ENCODE data around the gene MXD1. TPM values are rescaled to one million over a fixed set of nuclear protein-coding genes. Genes with fewer than 3 reads are reported as not detected.

The MXD1 gene
- total RNA-seq, 1 donor from 2014 or later: 4.0 TPM

- no peak for DNase-seq (ENCODE audit: low read depth, low spot score)
Measured at GRCh38 chr2:69977186-69977585, 62.3 kb downstream of the MXD1 start.

- no peak for DNase-seq (ENCODE audit: low read depth, low spot score)
Measured at GRCh38 chr2:69977906-69978482, 63.1 kb downstream of the MXD1 start.

DNA sequence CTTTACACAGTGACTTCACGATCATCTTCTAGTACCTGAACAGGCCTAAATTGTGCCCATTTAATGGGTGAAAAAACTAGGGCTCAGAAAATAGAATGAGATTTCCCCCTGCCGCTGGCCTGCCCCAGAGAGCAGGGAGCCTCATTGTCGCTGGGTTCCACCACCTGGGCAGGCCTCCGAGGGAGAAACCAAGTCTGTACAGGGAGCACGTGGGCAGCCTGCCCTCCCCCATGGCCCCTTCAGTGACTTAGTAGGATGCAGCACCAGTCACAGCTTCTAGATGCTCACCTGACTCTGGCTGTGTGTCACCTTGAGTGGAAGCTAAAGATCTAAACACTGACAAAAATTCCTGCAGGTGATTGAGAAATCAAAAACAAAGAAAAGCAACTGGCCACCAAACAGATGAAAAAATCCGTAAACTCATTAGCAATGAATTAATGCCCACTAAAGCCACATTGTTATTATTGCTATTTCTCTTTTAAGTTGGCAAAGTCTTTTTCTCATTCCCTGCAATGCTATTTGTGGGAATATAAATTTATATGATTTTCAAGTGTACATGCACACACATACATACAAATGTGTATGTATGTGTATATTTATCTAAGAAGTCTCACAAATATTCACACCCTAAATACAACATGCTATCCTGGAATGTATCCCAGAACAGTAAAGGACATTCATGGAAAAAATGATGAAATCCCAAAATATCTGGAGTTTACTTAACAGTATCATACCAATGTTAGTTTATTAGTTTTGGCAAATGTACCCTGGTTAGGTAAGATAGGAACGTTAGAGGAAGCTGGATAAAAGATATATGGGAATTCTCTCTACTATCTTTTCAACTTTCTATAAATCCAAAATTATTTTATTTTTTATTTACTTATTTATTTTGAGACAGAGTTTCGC, 65.2 kb downstream of the MXD1 start:
- no peak for DNase-seq (ENCODE audit: low read depth, low spot score)

- no peak for DNase-seq (ENCODE audit: low read depth, low spot score)
Measured at GRCh38 chr2:69983392-69983966, 68.6 kb downstream of the MXD1 start.

DNA sequence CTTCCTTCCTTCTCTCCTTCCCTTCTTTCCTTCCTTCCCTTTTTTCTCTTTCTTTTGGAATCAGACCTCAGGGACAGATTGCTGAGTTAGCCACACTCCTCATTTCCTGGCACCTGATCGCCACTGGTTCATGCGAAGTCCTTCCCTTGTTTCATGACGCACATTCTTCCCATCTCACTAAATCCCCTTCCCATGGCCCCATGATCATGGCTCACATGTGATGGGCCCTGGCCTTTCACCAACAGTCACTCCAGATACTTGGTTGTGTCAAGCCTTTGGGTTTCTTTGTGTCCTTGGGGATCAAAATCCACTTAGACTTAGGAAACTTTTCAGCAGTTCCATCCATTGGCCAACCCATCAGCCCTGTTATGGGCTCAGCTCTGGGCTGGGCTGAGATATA, 70.3 kb downstream of the MXD1 start:
- no peak for DNase-seq (ENCODE audit: low read depth, low spot score)

DNA sequence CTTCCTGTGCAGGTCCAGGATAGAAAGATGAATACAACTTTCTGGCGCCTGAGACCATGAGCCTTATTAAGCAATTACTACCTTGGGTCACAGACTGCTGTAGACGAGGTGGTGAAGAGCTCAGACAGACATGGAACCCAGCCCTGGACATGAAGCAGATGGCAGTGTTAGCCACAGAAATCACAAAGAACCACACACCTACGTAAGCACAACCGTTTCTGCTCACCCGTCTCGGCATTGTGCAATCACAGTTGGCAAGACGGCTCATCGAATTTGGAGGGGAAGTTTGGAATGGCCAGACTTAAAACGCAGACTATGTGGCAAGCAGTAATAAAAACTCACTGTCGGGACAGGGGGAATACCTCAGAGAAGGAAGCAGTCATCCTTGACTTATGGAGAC, 70.8 kb downstream of the MXD1 start:
- no peak for DNase-seq (ENCODE audit: low read depth, low spot score)

DNA sequence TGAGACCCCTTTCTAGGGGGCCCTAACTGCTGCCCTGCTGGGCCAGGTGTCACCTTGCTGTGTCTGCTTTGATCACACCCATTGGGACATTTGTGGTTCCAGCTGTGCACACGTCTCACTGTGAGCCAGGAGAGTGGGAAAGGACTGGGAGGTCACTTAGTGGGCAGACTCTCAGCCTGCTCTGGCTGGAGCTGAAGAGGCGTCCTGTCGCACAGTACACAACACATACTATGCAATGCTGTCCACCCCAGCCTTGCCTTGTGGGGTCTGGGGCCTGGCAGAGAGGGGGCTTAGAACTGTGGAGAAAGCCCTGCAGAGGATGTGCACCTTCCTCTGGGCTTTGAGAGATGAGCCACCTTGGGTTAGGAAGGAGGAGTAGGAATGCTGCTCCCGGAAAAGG, 71.8 kb downstream of the MXD1 start:
- no peak for DNase-seq (ENCODE audit: low read depth, low spot score)

GRCh38 chr2:69988086-69988635, 73.3 kb downstream of the MXD1 start:
- DNase-seq (ENCODE audit: low read depth, low spot score): no peak

GRCh38 chr2:69989009-69989408, 74.1 kb downstream of the MXD1 start:
- DNase-seq (ENCODE audit: low read depth, low spot score): no peak

DNA sequence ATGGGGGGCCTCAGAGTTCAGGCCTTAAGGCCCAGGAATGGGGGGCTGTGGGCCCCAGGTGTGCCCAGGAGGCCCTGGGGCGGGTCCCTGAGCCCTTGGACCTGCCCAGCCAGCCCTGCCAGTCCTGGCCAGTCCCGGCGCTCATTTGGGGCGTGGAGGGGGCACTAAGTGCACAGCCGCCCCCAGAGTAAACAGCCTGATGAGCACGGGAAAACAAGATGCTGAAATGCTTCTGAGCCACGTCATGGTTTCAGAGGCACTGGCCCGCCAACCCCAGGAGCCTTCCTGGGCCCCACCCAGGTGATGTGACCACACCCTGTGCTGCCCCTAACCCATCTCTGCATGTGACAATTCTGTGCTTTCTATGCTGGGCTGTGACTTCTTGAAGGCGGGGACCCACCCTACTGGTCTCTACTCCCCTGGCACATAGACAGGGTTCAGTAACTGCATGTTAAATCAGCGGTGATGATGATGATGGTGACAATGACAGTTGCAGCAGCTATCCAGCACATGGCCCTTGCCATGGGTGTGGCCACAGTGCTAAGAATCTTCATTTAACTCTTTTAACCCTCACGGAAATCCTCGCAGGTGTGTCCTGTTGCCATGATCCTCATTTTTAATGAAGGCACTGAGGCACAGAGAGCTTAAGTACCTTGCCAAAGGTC, 74.7 kb downstream of the MXD1 start:
- no peak for DNase-seq (ENCODE audit: low read depth, low spot score)

Other genes starting within 250 kb of the MXD1 start
- gene ANXA4, start 173.0 kb upstream of the MXD1 start, total RNA-seq: 56.6 and 70.8 TPM in 2 replicates
- 10.2 and 17.2 TPM in 2 replicates for gene GMCL1, start 85.4 kb upstream of the MXD1 start, total RNA-seq
- gene SNRNP27, start 21.2 kb upstream of the MXD1 start, total RNA-seq: 25.5 and 42.0 TPM in 2 replicates
- gene ASPRV1, start 46.5 kb downstream of the MXD1 start, total RNA-seq: 0.11 and 0.13 TPM in 2 replicates
- gene PCBP1, start 172.4 kb downstream of the MXD1 start, total RNA-seq: 47.0 and 48.7 TPM in 2 replicates